K562 (cell line): ENCODE data around the gene NAA80. TPM values are rescaled to one million over a fixed set of nuclear protein-coding genes. Genes with fewer than 3 reads are reported as not detected.

ENCODE experiments used
- ATAC-seq: fragments of 200-7000 bp; cut with Tn5 transposase; 3 replicates; pipeline ENCODE4 v1.9.1; 2020; ENCODE audit warnings: moderate library complexity
- BruUV-seq: library from RNA; stranded (reverse); fragments of 400-500 nt; replicated peaks from 2 replicates; lab custom pipeline; 2021; lab: Mats Ljungman, UMichigan
- CTCF ChIA-PET: fragments of 300-600 bp; formaldehyde crosslinking; extraction: SDS; loops from one replicate; lab custom pipeline; 2021; ENCODE audit warnings: low intra/inter-chr PET ratio; lab: Yijun Ruan, JAX
- POLR2A ChIA-PET: fragments of 300-600, 350-650 bp; sonication (Branson Sonifier 250); formaldehyde crosslinking; extraction: SDS; loops from one replicate; lab custom pipeline; 2021; ENCODE audit warnings: antibody characterized with exemption, inconsistent platforms; lab: Yijun Ruan, JAX
- DNase-seq, 4 experiments: peaks; one replicate each; pipeline versions ENCODE4 v3.0.0 to v3.0.0-alpha.2; 2011 to 2018; ENCODE audit warnings: low spot score in 3 of 4, mixed read lengths in 3 of 4; ENCODE audit errors: extremely low read depth in 1 of 4
- FAIRE-seq: peaks from 2 replicates; lab custom pipeline; 2011; peaks lifted over from hg19 to GRCh38; lab: Jason Lieb, UNC
- H2AFZ ChIP-seq: 2 replicates; pipeline ENCODE4 v1.6.0; 2011; ENCODE audit warnings: low read depth, low read length, control low read depth, inconsistent platforms
- H3K27ac ChIP-seq: fragments of 200-600 bp; 3 replicates; pipeline ENCODE4 v1.8.0; 2011; ENCODE audit warnings: low read depth, mild to moderate bottlenecking, control low read depth, inconsistent platforms, low read length, moderate library complexity, mixed read lengths; ENCODE audit errors: extremely low read depth
- H3K27me3 ChIP-seq, 2 experiments: fragments of 300-600 bp in 1 of 2; 2 replicates in 1 of 2; 3 replicates in 1 of 2; pipeline versions ENCODE4 v1.6.0 to v1.8.0; 2011; ENCODE audit warnings: inconsistent platforms in 2 of 2, low read length in 2 of 2, mild to moderate bottlenecking in 1 of 2, mixed read lengths in 1 of 2, moderate library complexity in 1 of 2; ENCODE audit not compliant: control insufficient read depth in 2 of 2, insufficient read depth in 2 of 2
- H3K36me3 ChIP-seq: fragments of 300-600 bp; 3 replicates; pipeline ENCODE4 v1.8.0; 2011; ENCODE audit warnings: mild to moderate bottlenecking, low read length, inconsistent platforms; ENCODE audit not compliant: control insufficient read depth, insufficient read depth
- H3K4me1 ChIP-seq, 2 experiments: fragments of 200-600 bp in 1 of 2; replicated peaks in 1 of 2; 2 replicates in 1 of 2; 3 replicates in 1 of 2; pipeline versions ENCODE4 v1.5.1 to v1.8.0; 2011; ENCODE audit warnings: inconsistent platforms in 2 of 2, low read length in 2 of 2, mild to moderate bottlenecking in 1 of 2, mixed read lengths in 1 of 2, moderate library complexity in 1 of 2; ENCODE audit not compliant: control insufficient read depth in 2 of 2, insufficient read depth in 2 of 2
- H3K4me2 ChIP-seq: 2 replicates; pipeline ENCODE4 v1.6.1; 2011; ENCODE audit warnings: low read length, control low read depth, inconsistent platforms, mixed read lengths; ENCODE audit not compliant: insufficient read depth
- H3K4me3 ChIP-seq: fragments of 200-600 bp; sonication (generic), shearing (Covaris generic); 2 replicates; pipeline ENCODE4 v1.5.1; 2016; ENCODE audit warnings: control low read depth, inconsistent platforms
- H3K79me2 ChIP-seq: fragments of 200-600 bp; 3 replicates; pipeline ENCODE4 v1.8.0; 2011; ENCODE audit warnings: low read length, inconsistent platforms; ENCODE audit not compliant: control insufficient read depth, insufficient read depth
- H3K9ac ChIP-seq, 2 experiments: 2 replicates each; pipeline versions ENCODE4 v1.6.0 to v1.6.1; 2011; ENCODE audit warnings: low read depth in 2 of 2, low read length in 2 of 2, control low read depth in 1 of 2, inconsistent platforms in 1 of 2, mild to moderate bottlenecking in 1 of 2, mixed read lengths in 1 of 2; ENCODE audit not compliant: insufficient read depth in 1 of 2
- H3K9me1 ChIP-seq: one replicate; pipeline ENCODE4 v1.6.0; 2011; ENCODE audit warnings: inconsistent platforms, mild to moderate bottlenecking, low read length, moderate library complexity; ENCODE audit not compliant: control insufficient read depth, insufficient read depth
- H3K9me3 ChIP-seq: replicated peaks from 2 replicates; pipeline ENCODE4 v1.5.1; 2011; ENCODE audit warnings: low read depth, low read length, inconsistent platforms; ENCODE audit not compliant: control insufficient read depth, insufficient read depth
- H4K20me1 ChIP-seq: replicated peaks from 2 replicates; pipeline ENCODE4 v1.6.1; 2011; ENCODE audit warnings: low read length, inconsistent platforms, mixed read lengths; ENCODE audit not compliant: control insufficient read depth, insufficient read depth
- CHD2 ChIP-seq: IDR thresholded peaks from 2 replicates; pipeline ENCODE4 v1.6.1; 2011; ENCODE audit warnings: low read depth, low read length
- EGR1 ChIP-seq: fragments of 450-650 bp; conservative IDR thresholded peaks from 2 replicates; pipeline ENCODE4 v1.6.1; 2017; ENCODE audit warnings: mild to moderate bottlenecking
- HMG20B ChIP-seq: fragments of 250-450 bp; sonication (Bioruptor Pico); IDR thresholded peaks from 2 replicates; pipeline ENCODE4 v1.5.0; 2021; ENCODE audit warnings: mild to moderate bottlenecking
- ILF3 ChIP-seq: fragments of 450-650 bp; IDR thresholded peaks from 2 replicates; pipeline ENCODE4 v1.6.1; 2018; ENCODE audit warnings: antibody characterized with exemption, mild to moderate bottlenecking, moderate library complexity, borderline replicate concordance
- POLR2G ChIP-seq: fragments of 200-400 bp; formaldehyde crosslinking; IDR thresholded peaks from 2 replicates; pipeline ENCODE4 v1.6.1; 2017; ENCODE audit warnings: low read depth, mild to moderate bottlenecking, antibody characterized with exemption, low read length, moderate library complexity
- RBFOX2 ChIP-seq: fragments of 200-400 bp; formaldehyde crosslinking; IDR thresholded peaks from 2 replicates; pipeline ENCODE4 v1.6.1; 2017; ENCODE audit warnings: low read depth, mild to moderate bottlenecking, low read length, moderate library complexity
- ZNF224 ChIP-seq: sonication (generic); formaldehyde crosslinking; IDR thresholded peaks from 2 replicates; pipeline ENCODE4 v1.8.0; 2022; ENCODE audit warnings: mild to moderate bottlenecking, missing genetic modification reagents
- WGBS: fragments of 100-300 bp; shearing (Covaris generic); methylation state at CpG from one replicate; pipeline ENCODE4 v1.1.6; 2016; ENCODE audit warnings: low coverage, mixed read lengths; ENCODE audit not compliant: insufficient coverage; ENCODE audit errors: missing lambda C conversion rate; 5-methylcytosine and 5-hydroxymethylcytosine counted together
- in situ Hi-C: fragments of 300-500 bp; cut with MboI; formaldehyde crosslinking; loops from 4 replicates; pipeline ENCODE4 v1.15.0; 2018; ENCODE audit warnings: inconsistent platforms, mixed read lengths
- intact Hi-C: fragments of 100-400 bp; cut with micrococcal nuclease; formaldehyde crosslinking; loops from 2 replicates; pipeline ENCODE4 v1.14.2; 2022
- polyA plus RNA-seq, 8 experiments: library from polyadenylated mRNA; depleted of rRNA in 4 of 8; stranded (reverse) in 5 of 8; unstranded in 3 of 8; fragments of >200 nt; fragmentation: Nextera tagmentation in 2 of 8; fragmentation: Illumina TruSeq in 1 of 8; extraction: Ambion mirVana in 2 of 8; extraction: Trizol in 1 of 8; gene quantifications; 2 replicates each; pipeline versions ENCODE4 v1.2.1 to v1.2.3, GENCODE V29; 2011 to 2014; ENCODE audit warnings: inconsistent platforms in 1 of 8, missing spikeins in 1 of 8
- total RNA-seq, 7 experiments: library from RNA; depleted of rRNA in 6 of 7; stranded (reverse); fragments of >200 nt in 6 of 7; fragmentation: Illumina TruSeq in 2 of 7; extraction: Trizol in 2 of 7; gene quantifications; 2 replicates each; pipeline versions ENCODE4 v1.2.1 to v1.2.3, GENCODE V29; 2011 to 2021; ENCODE audit warnings: low replicate concordance in 1 of 7

Gene NAA80
- total and polyA plus RNA-seq, 9 of the 15 experiments (the other 6 are each of a cell fraction or from before 2014, with no cell fraction given): 0.82 to 24.0 (median 8.6) TPM

DNA sequence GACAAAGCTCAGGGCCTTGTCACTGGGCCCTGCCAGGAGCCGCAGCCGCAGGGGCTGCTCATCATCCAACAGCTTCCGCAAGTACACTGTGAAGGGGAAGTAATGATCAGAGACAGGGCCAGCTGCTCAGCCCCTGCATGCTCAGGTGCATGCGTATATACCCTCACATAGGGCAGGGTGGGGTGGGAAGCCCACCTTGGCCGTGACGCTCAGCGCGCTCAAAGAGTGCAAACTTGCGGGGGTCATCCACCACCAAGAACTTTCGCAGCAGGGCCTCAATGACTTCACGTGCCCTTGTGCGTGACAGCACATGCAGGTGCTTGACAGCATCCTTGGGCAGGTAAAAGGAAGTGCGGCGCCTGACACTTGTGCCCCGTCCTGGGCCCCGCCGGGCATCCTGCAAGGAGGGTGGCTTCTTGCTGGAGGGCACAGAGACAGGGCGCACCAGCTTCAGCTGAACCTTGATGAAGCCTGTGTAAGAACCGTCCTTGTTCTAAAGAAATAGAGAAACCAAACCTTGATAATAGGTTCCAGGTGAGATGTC lies 32.2 kb upstream of the NAA80 start:
- CTCF ChIA-PET: no interaction called here
- FAIRE-seq (no peak), ATAC-seq (no peak)
- Histone ChIP-seq H3K27me3 (no peaks in the 10 kb centered on the region), H3K9ac (peak overlapping the region in 1 of 2 experiments; percentile 48; a peak in 2 of 4 replicates), H3K36me3 (peaks cover 71% of the 10 kb centered on the region; the same call in 2 of the 3 replicates), H3K4me3 (no peak overlapping the region), H3K9me1 (peaks cover 4% of the 10 kb centered on the region)
- 98% methylated on average over 12 of the region's 19 CpGs for WGBS
- POLR2A ChIA-PET: interaction anchor here (1.1 kb wide), 1 partner anchor 23 kb away, joined by 5 read pairs; no protein-coding TSS in a partner anchor
- TF ChIP-seq POLR2G (0 out of 2 replicates have a peak, but pooled peaks have one; percentile 44), ZNF224 (CRISPR knock-in tag) (no peak), RBFOX2 (peak; percentile 35), HMG20B (no peak), ILF3 (no peak)
- TF ChIP-seq, all 486 proteins: peak for 2
- in situ Hi-C loops (no loop called here), intact Hi-C loops (no loop called here)
- DNase-seq: no peak
- Histone ChIP-seq H3K27ac (no peak overlapping the region), H4K20me1 (peaks cover 18% of the 10 kb centered on the region), H3K79me2 (peaks cover 57% of the 10 kb centered on the region), H2AFZ (no peak overlapping the region), H3K4me2 (no peak overlapping the region), H3K4me1 (peaks cover 17 to 26% of the 10 kb centered on the region in 2 experiments; a peak in 4 of 5 replicates), H3K9me3 (no peaks in the 10 kb centered on the region)
- no TSS peak for BruUV-seq

DNA sequence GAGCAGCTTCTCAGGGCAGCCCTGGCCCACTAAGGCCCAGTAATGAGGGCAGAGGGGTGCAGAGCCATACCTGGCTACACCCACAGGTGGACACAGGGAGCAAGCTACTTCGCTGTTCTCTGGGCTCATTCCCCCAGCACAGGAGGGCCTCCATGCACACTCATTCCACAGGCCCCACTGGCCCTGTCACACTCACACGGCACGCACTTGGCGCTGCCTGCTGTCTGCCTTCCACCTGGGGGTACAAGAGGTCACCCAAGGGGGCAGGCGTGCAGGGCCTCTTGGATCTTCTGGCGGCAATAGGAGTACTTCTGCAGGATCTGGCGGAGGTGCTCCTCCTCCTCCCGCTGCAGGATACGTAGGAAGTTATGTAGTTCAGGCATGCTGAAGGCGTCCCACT lies 31.1 kb upstream of the NAA80 start:
- Histone ChIP-seq H3K36me3 (peaks cover 71% of the 10 kb centered on the region; the same call in 2 of the 3 replicates), H3K4me3 (no peak overlapping the region), H2AFZ (no peak overlapping the region), H3K9me1 (peaks cover 4% of the 10 kb centered on the region), H3K4me1 (peaks cover 14 to 17% of the 10 kb centered on the region in 2 experiments; a peak in 4 of 5 replicates), H3K9ac (peak overlapping the region in 1 of 2 experiments; percentile 28; a peak in 1 of 4 replicates), H4K20me1 (peaks cover 18% of the 10 kb centered on the region), H3K27ac (no peak overlapping the region), H3K79me2 (peaks cover 45% of the 10 kb centered on the region), H3K4me2 (no peak overlapping the region), H3K27me3 (no peaks in the 10 kb centered on the region), H3K9me3 (no peaks in the 10 kb centered on the region)
- in situ Hi-C loops (no loop called here), intact Hi-C loops (no loop called here)
- ChIA-PET POLR2A (interaction anchor here (0.9 to 1.8 kb wide), 4 partner anchors 9 to 24 kb away, joined by 3 to 5 read pairs (median 4); no protein-coding TSS in a partner anchor), CTCF (no interaction called here)
- no peak for TF ChIP-seq CHD2
- peak; percentile 41; the same call in 1 of the 2 replicates for TF ChIP-seq RBFOX2
- TF ChIP-seq POLR2G: peak; percentile 50
- no peak for TF ChIP-seq EGR1
- DNase-seq (no peak), FAIRE-seq (no peak), ATAC-seq (no peak)
- 100% methylated on average over 4 of the region's 10 CpGs for WGBS
- BruUV-seq: no TSS peak
